GM19099 (cell line): ENCODE results near the gene LDB2.

ENCODE experiments used
- POLR2A ChIP-seq: IDR thresholded peaks from 3 replicates; pipeline ENCODE4 v1.6.1; 2011; ENCODE audit warnings: low read depth; ENCODE audit not compliant: insufficient read length; ENCODE audit errors: extremely low read depth

LDB2 gene

GRCh38 chr4:16588149-16588548, 310.3 kb downstream of the LDB2 start:
- TF ChIP-seq POLR2A: no peak

DNA sequence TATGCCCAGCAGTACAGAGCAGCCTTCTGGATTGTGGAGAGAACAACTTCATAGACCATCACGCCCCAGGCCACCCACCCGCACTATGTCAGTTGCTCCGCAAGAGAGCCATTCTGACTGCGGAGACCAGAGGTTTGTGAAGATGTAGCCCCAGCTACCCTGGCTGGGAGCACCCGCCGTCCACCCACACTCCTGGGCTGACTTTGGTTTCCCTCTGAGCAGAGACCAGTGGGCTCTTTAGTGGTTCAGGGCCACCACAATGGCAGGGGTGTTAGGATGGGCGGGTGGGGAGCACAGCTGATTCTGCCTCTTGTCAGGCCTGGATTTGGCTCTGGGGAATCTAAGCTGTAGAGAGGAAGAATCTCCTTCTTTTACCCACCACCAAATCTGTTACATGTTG, 313.4 kb downstream of the LDB2 start:
- TF ChIP-seq POLR2A: no peak

DNA sequence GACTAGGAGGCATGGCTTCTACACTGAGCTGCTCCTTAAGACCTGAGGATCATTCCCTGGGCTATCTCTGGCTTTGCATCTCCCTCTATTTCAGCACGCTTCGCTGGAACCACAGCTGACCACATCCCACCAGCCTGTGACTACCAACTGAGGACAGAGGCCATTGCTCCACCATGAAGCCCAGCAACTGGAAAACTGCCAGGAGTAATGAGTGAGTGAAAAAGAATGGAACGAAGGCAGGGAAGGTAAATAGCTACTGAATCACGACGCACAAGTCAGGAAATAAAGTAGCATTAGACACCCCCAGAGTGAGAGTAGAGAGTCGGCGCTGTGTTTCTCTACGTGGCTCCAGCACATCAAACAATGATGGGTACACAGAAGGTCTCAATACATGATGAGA, 314.7 kb downstream of the LDB2 start:
- TF ChIP-seq POLR2A: no peak

DNA sequence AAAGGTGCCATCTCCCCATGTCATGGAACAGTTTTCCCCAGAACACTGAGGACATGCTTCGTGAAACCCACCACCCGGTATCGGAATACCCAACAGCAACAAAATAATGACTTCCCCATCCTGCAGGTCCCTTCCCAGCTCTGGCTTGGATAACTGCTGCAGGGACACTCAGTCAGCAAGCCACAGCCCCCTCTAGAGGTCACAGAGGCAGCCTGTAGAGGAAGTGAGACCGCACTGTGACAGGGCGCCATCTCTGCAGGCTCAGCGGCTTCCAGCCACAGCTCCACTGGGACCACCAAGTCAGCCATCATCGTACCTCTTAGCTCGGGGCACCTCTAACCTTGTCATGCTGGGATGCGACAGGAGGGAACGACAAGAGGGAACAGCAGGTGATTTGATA, 315.9 kb downstream of the LDB2 start:
- TF ChIP-seq POLR2A: no peak

DNA sequence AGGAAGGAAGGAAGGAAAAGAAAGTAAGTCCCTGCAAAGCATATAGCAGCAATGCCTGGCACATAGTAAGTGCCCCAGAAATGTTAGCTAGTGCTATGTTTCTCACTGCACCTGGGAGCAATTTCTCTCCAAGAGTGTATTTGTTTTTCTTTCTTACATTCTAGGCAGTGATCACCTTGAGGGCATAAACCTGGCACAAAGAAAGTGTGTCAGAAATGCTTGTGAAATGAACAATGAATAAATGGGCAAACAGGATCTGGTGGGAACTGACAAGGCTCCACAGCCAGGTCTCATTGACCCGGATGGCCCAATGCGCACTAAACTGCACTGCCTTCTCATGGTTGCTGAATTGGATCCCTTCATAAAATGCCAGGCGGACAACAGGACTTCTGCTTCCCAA, 316.4 kb downstream of the LDB2 start:
- TF ChIP-seq POLR2A: no peak

DNA sequence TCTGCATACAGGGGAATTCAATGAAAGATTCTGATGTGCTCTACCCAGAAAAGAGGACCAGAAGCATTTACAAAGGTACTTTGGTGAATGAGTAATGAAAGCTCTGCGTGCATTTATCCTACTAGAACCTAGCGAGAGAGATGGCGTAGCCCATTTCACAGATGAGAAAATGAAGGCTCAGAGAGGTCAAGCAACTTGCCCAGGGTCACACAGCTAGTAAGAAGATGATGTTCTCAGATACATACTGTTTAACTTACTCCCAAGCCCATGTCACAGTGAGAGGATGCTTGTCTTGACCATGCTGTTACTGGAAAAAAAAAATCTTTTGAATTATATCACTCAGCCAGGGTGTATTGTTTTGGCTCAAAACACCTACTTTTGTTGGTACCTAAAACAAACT, 317.3 kb downstream of the LDB2 start:
- TF ChIP-seq POLR2A: no peak

- TF ChIP-seq POLR2A: no peak
These were observed 317.9 kb downstream of the LDB2 start for GRCh38 chr4:16580514-16580913.

DNA sequence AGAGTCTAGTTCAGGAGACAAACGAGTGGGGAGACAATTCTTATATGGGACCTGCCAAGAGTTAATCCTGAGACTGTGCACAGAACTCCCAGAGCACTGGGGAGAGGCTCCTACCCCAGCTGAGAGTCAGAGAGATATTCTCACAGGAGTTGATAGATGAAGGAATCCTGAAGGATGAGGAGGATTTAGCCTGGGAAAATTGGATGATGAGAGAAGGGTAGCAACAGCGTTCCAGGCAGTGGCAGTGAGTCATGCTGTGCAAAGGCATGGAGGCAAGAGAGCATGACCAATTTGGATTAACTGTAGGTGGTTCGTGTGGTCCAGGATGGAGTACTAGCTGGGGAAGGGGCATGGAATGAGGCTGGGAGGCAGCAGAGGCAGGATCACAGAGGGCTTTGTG, 318.6 kb downstream of the LDB2 start:
- TF ChIP-seq POLR2A: no peak

GRCh38 chr4:16577177-16577576, 321.3 kb downstream of the LDB2 start:
- no peak for TF ChIP-seq POLR2A

GRCh38 chr4:16574981-16575380, 323.5 kb downstream of the LDB2 start:
- no peak for TF ChIP-seq POLR2A

DNA sequence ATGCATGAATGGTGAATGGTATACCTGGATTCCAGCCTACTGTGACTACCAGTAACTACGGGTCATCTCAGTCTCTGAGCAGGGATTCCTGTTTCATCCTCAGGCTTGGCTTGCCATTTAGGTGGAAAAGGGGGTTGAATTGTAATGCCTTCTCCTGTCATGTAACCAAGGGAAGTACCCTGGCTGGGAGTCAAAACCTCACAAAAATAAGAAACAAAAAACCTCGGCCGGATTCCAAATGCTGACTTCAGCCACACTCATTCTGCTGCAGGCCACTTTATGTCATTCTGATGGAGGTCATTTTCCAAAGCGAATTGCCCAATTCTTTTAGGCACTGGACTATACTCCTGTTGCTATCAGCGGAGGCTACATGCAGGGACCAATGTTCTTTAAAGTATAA, 324.7 kb downstream of the LDB2 start:
- no peak for TF ChIP-seq POLR2A

GRCh38 chr4:16573206-16573605, 325.2 kb downstream of the LDB2 start:
- no peak for TF ChIP-seq POLR2A

GRCh38 chr4:16572631-16573030, 325.8 kb downstream of the LDB2 start:
- no peak for TF ChIP-seq POLR2A

DNA sequence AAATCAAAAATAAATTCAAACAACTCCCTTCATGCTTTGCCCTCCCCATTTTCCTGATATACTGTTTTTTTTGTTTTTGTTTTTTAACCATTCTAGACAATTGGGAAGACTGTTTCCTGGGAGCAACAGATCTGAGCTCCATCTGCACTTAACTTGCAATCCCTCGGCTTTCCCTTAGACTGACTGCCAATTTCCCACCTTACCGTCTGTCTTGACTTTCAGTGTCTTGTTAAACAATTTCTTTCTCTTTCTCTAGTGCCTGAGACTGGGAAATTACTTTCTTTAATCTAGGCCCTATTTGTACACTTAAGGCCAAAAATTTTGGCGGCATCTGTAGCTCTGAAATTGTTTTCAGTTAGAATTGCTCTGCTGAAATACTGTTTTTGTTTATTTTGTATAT, 326.3 kb downstream of the LDB2 start:
- no peak for TF ChIP-seq POLR2A

- TF ChIP-seq POLR2A: no peak
These were observed 328.7 kb downstream of the LDB2 start for GRCh38 chr4:16569790-16570189.

- no peak for TF ChIP-seq POLR2A
These were observed 343.3 kb downstream of the LDB2 start for GRCh38 chr4:16555156-16555555.

DNA sequence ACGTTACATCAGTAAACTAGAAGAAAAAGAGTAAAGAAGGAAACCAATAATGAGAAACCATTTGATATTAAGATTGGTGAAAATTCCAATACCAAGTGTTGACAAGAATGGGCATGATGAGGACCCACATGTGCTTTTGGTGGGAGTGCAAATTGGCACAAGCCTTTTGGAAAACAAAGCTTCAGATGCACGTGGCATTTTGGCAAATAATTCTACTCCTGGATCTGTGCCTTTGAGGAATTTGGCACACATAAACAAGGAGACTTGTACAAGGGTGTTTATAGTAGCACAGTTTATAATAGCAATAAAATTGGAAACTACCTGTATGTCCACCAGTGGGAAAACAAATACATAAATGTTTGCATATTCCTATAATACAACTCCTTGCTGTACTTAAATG, 347.9 kb downstream of the LDB2 start:
- no peak for TF ChIP-seq POLR2A

GRCh38 chr4:16545656-16546055, 352.8 kb downstream of the LDB2 start:
- no peak for TF ChIP-seq POLR2A

DNA sequence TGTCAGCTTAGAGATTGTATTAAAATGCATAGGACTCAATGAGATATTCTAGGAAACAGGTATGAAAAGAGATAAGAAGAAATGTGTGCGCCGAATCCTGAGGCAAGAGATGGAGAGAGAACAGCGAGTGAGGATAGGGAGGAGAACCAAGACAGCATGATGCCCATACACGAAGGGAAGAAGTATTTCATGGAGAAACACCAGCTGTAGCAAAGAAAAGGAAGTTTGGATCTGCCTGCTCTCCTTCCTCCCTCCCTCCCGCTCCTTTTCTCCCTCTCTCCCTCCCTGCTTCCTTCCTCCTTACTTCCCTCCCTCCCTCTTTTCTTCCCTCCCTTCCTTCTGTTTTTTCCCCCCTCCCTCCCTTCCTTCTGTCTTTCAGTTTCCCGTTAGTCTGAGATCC, 353.6 kb downstream of the LDB2 start:
- no peak for TF ChIP-seq POLR2A

DNA sequence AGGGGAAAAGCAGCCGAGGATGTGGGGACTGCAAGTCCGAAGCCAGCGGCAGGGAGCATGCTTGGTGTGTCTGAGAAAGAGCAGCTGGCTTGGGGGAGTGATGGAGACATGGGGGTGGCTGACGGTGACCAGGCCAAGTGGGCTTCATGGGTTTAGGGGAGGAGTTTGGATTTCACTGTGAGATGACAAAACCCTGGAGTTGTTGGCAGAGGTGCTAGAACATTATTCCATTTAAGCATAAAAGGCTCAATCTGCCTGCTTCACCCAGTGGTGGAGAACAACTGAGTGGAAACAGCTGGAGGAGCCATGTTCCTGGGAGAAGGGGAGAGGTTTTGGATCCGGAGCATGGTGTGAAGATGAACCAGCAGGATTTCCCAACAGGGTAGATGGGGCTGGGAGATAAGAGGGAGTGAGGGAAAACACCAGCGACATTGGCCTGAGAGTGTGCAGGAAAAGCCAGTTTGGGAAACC, 354.2 kb downstream of the LDB2 start:
- TF ChIP-seq POLR2A: no peak
